Body of pancreas (tissue), 4 donors: ENCODE measurements around the gene WSCD1.

Source experiments
- CTCF ChIP-seq, 7 experiments: fragments of 450-650 bp in 4 of 7; fragments of 200-600 bp in 3 of 7; sonication (generic) in 3 of 7; IDR thresholded peaks; one replicate each; pipeline ENCODE4 v1.5.1; 2016 to 2019; ENCODE audit warnings: antibody characterized with exemption in 7 of 7
- POLR2A ChIP-seq, 3 donors: fragments of 450-650 bp; IDR thresholded peaks; one replicate each; pipeline ENCODE4 v1.6.1; 2016; ENCODE audit warnings: antibody characterized with exemption in 3 of 3, mild to moderate bottlenecking in 2 of 3

DNA sequence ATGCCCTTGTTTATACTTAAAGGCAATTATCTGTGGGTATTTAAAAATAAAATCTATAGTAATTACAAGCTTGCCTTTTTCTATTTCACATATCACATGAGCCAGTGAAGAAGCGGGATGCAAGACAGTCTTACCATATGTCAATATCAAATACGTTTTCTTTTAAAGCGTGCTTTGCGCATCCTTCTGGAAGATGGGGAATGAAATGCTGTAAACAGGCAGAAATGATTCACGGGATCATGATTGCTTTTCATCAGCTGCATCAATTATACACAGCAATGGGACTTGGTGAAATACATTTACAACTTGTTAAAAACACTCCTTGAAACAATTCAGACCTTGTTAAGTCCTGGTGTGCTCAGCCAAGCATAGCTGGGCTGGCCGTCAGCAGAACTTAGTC, 72.5 kb downstream of the WSCD1 start:
- TF ChIP-seq CTCF (IDR thresholded peaks at IDR 0.05) (no peak), POLR2A (IDR thresholded peaks at IDR 0.05) (no peak)
